Neural cell (in vitro differentiated cells): ENCODE data around the gene ZDHHC14. TPM values are rescaled to one million over a fixed set of nuclear protein-coding genes. Genes with fewer than 3 reads are reported as not detected.

ENCODE experiments used
- H2AFZ ChIP-seq: fragments of 200-600, 300-800 bp; sonication (generic), shearing (Covaris generic); 2 replicates; pipeline ENCODE4 v1.6.0; 2014; ENCODE audit warnings: low read depth, mild to moderate bottlenecking, antibody characterized with exemption, low read length, moderate library complexity
- H3F3A ChIP-seq: fragments of 200-600 bp; shearing (Covaris generic); 2 replicates; pipeline ENCODE4 v1.6.1; 2016; ENCODE audit warnings: mild to moderate bottlenecking, moderate library complexity, mixed read lengths, antibody characterized with exemption, low read length; ENCODE audit not compliant: insufficient read depth, poor library complexity, severe bottlenecking
- H3K27ac ChIP-seq: fragments of 200-600, 300-800 bp; sonication (generic), shearing (Covaris generic); 2 replicates; pipeline ENCODE4 v1.5.1; 2014; ENCODE audit warnings: mild to moderate bottlenecking, low read length, moderate library complexity
- H3K27me3 ChIP-seq: fragments of 300-800, 200-600 bp; sonication (generic), shearing (Covaris generic); 2 replicates; pipeline ENCODE4 v1.6.0; 2014; ENCODE audit warnings: mild to moderate bottlenecking, low read depth, low read length, moderate library complexity; ENCODE audit not compliant: insufficient read depth
- H3K36me3 ChIP-seq: fragments of 300-800, 200-600 bp; sonication (generic), shearing (Covaris generic); 2 replicates; pipeline ENCODE4 v1.5.1; 2014; ENCODE audit warnings: mild to moderate bottlenecking, antibody characterized with exemption, low read length, moderate library complexity; ENCODE audit not compliant: insufficient read depth
- H3K4me2 ChIP-seq: fragments of 300-800, 200-600 bp; sonication (generic), shearing (Covaris generic); 2 replicates; pipeline ENCODE4 v1.6.0; 2014; ENCODE audit warnings: mild to moderate bottlenecking, low read length
- H3K4me3 ChIP-seq: fragments of 300-800, 200-600 bp; sonication (generic), shearing (Covaris generic); 2 replicates; pipeline ENCODE4 v1.5.1; 2014; ENCODE audit warnings: mild to moderate bottlenecking, low read length, moderate library complexity
- H3K79me2 ChIP-seq: fragments of 200-600 bp; shearing (Covaris generic); replicated peaks from 2 replicates; pipeline ENCODE4 v1.6.0; 2014; ENCODE audit warnings: mild to moderate bottlenecking, low read length, moderate library complexity; ENCODE audit not compliant: insufficient read depth
- H3K9ac ChIP-seq: fragments of 300-800, 200-600 bp; sonication (generic), shearing (Covaris generic); 2 replicates; pipeline ENCODE4 v1.6.1; 2016; ENCODE audit warnings: mild to moderate bottlenecking, low read length, mixed read lengths
- H3K9me2 ChIP-seq: fragments of 200-600 bp; shearing (Covaris generic); 2 replicates; pipeline ENCODE4 v1.6.1; 2016; ENCODE audit warnings: mild to moderate bottlenecking, low read length, mixed read lengths; ENCODE audit not compliant: insufficient read depth
- H3K9me3 ChIP-seq: fragments of 200-600, 300-800 bp; sonication (generic), shearing (Covaris generic); 2 replicates; pipeline ENCODE4 v1.6.1; 2016; ENCODE audit warnings: mild to moderate bottlenecking, mixed run types, low read length, moderate library complexity, mixed read lengths
- H4K20me1 ChIP-seq: fragments of 200-600 bp; shearing (Covaris generic); 2 replicates; pipeline ENCODE4 v1.6.1; 2016; ENCODE audit warnings: mild to moderate bottlenecking, mixed run types; ENCODE audit not compliant: insufficient read depth
- EP300 ChIP-seq: fragments of 450-650 bp; conservative IDR thresholded peaks from 2 replicates; pipeline ENCODE4 v1.6.1; 2014; ENCODE audit warnings: antibody characterized with exemption, mild to moderate bottlenecking, moderate library complexity; ENCODE audit not compliant: poor library complexity, severe bottlenecking
- EZH2 ChIP-seq: fragments of 200-600, 300-800 bp; shearing (Covaris generic), sonication (generic); IDR thresholded peaks from 2 replicates; pipeline ENCODE4 v1.6.1; 2014; ENCODE audit warnings: antibody characterized with exemption, low read length, borderline replicate concordance, mild to moderate bottlenecking; ENCODE audit not compliant: insufficient read depth, poor library complexity, severe bottlenecking
- MXI1 ChIP-seq: fragments of 450-650 bp; conservative IDR thresholded peaks from 2 replicates; pipeline ENCODE4 v1.6.1; 2014; ENCODE audit warnings: antibody characterized with exemption, mild to moderate bottlenecking; ENCODE audit not compliant: poor library complexity, severe bottlenecking
- POLR2AphosphoS5 ChIP-seq: IDR thresholded peaks from 2 replicates; pipeline ENCODE4 v1.6.1; 2012
- RAD21 ChIP-seq: fragments of 450-650 bp; conservative IDR thresholded peaks from 2 replicates; pipeline ENCODE4 v1.6.1; 2014; ENCODE audit warnings: antibody characterized with exemption, mild to moderate bottlenecking, moderate library complexity
- SMC3 ChIP-seq: fragments of 450-650 bp; conservative IDR thresholded peaks from 2 replicates; pipeline ENCODE4 v1.6.1; 2014; ENCODE audit warnings: antibody characterized with exemption, mild to moderate bottlenecking, moderate library complexity; ENCODE audit not compliant: poor library complexity
- TAF1 ChIP-seq: IDR thresholded peaks from 2 replicates; pipeline ENCODE4 v1.6.1; 2012; ENCODE audit warnings: low read depth
- polyA plus RNA-seq: library from polyadenylated mRNA; depleted of rRNA; stranded (reverse); fragments of >200 nt; gene quantifications from 2 replicates; pipeline ENCODE4 v1.2.3, GENCODE V29; 2014
- TF ChIP-seq, protein P1 (sequence below): IDR thresholded peaks from 2 replicates; pipeline ENCODE4 v1.6.1; 2012; ENCODE audit warnings: borderline replicate concordance
- TF ChIP-seq, protein P2 (sequence below): fragments of 450-650 bp; IDR thresholded peaks from 2 replicates; pipeline ENCODE4 v1.5.1; 2014; ENCODE audit warnings: antibody characterized with exemption, mild to moderate bottlenecking, moderate library complexity; ENCODE audit not compliant: poor library complexity, severe bottlenecking

ZDHHC14 gene
- polyA plus RNA-seq, 1 donor from 2014 or later: 4.1 TPM

DNA sequence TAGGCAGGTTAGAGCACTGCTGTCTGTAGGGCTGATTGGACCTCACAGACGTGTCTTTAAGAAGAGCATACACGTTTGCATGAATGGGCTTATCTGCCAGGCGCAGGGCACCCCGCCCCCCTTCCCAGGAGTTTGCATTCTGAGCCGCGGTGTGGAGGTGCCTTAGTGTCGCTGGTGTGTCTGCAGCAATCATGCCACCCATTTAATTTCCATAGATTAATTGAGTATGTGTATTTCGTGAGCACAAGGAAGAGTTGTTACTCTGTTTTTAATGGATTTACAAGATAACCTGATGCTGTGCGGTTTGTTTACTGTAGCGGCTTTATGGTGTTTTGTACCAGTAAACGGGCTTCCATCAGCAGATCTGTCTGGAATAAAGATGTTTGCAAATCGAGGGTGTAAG, 107.7 kb downstream of the ZDHHC14 start:
- H3K36me3 ChIP-seq: no peaks in the 10 kb centered on the region
- no peak for TF ChIP-seq RAD21
- TF ChIP-seq MXI1: no peak
- no peak for TF ChIP-seq SMC3
- TF ChIP-seq POLR2AphosphoS5: no peak
- TF ChIP-seq, protein P1, sequence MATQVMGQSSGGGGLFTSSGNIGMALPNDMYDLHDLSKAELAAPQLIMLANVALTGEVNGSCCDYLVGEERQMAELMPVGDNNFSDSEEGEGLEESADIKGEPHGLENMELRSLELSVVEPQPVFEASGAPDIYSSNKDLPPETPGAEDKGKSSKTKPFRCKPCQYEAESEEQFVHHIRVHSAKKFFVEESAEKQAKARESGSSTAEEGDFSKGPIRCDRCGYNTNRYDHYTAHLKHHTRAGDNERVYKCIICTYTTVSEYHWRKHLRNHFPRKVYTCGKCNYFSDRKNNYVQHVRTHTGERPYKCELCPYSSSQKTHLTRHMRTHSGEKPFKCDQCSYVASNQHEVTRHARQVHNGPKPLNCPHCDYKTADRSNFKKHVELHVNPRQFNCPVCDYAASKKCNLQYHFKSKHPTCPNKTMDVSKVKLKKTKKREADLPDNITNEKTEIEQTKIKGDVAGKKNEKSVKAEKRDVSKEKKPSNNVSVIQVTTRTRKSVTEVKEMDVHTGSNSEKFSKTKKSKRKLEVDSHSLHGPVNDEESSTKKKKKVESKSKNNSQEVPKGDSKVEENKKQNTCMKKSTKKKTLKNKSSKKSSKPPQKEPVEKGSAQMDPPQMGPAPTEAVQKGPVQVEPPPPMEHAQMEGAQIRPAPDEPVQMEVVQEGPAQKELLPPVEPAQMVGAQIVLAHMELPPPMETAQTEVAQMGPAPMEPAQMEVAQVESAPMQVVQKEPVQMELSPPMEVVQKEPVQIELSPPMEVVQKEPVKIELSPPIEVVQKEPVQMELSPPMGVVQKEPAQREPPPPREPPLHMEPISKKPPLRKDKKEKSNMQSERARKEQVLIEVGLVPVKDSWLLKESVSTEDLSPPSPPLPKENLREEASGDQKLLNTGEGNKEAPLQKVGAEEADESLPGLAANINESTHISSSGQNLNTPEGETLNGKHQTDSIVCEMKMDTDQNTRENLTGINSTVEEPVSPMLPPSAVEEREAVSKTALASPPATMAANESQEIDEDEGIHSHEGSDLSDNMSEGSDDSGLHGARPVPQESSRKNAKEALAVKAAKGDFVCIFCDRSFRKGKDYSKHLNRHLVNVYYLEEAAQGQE: no peak
- no peak for TF ChIP-seq TAF1
- TF ChIP-seq EP300: no peak
- TF ChIP-seq EZH2: no peak
- TF ChIP-seq, protein P2, sequence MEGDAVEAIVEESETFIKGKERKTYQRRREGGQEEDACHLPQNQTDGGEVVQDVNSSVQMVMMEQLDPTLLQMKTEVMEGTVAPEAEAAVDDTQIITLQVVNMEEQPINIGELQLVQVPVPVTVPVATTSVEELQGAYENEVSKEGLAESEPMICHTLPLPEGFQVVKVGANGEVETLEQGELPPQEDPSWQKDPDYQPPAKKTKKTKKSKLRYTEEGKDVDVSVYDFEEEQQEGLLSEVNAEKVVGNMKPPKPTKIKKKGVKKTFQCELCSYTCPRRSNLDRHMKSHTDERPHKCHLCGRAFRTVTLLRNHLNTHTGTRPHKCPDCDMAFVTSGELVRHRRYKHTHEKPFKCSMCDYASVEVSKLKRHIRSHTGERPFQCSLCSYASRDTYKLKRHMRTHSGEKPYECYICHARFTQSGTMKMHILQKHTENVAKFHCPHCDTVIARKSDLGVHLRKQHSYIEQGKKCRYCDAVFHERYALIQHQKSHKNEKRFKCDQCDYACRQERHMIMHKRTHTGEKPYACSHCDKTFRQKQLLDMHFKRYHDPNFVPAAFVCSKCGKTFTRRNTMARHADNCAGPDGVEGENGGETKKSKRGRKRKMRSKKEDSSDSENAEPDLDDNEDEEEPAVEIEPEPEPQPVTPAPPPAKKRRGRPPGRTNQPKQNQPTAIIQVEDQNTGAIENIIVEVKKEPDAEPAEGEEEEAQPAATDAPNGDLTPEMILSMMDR: no peak
- H3K9me2 ChIP-seq: no peaks in the 10 kb centered on the region
- H3K27me3 ChIP-seq: no peaks in the 10 kb centered on the region
- no peak overlapping the region for H3K4me2 ChIP-seq
- no peaks in the 10 kb centered on the region for H3K79me2 ChIP-seq
- H3K4me3 ChIP-seq: no peak overlapping the region
- H3K27ac ChIP-seq: no peak overlapping the region
- no peaks in the 10 kb centered on the region for H4K20me1 ChIP-seq
- H3F3A ChIP-seq: no peaks in the 10 kb centered on the region
- H2AFZ ChIP-seq: no peak overlapping the region
- H3K9me3 ChIP-seq: no peaks in the 10 kb centered on the region
- no peak overlapping the region for H3K9ac ChIP-seq

DNA sequence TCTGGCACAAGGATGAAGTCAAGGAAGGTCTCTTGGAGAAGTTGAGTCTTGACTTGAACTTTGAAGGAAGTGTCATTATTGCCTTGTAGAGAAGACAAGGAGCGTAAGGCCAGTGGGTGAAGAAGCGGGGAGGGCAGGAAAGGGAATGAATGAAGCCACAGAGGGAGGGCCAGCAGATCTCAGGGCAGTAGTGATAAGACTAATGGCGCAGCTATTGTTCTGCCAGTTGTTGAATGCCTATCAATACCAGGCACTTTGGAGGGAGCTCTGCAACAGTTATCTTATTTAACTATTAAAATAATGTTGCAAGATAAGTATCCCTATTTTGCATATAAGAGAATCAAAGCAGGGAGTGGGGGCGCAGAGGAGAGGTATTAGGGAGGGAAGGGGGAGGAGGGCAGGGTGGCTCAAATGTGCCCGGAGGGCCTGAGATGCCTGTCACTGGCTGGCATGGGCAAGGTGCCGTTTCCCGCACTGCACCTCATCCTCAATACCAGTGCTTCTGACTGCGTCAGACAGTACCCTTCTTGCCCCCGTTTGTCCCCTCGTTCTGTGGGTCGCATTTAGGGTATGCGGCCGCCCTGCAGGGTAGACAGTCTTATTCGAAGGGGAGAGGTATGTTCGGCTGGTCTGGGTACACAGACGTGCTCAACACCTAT, 109.8 kb downstream of the ZDHHC14 start:
- Histone ChIP-seq H3K36me3 (no peaks in the 10 kb centered on the region), H3K9ac (no peak overlapping the region), H3K4me2 (no peak overlapping the region), H2AFZ (no peak overlapping the region), H3K9me3 (no peaks in the 10 kb centered on the region), H3K27ac (no peak overlapping the region), H3K4me3 (no peak overlapping the region), H3K79me2 (no peaks in the 10 kb centered on the region), H3K9me2 (no peaks in the 10 kb centered on the region), H3K27me3 (no peaks in the 10 kb centered on the region), H4K20me1 (no peaks in the 10 kb centered on the region), H3F3A (no peaks in the 10 kb centered on the region)
- TF ChIP-seq, protein P1: no peak
- TF ChIP-seq EP300: no peak
- no peak for TF ChIP-seq EZH2
- no peak for TF ChIP-seq POLR2AphosphoS5
- TF ChIP-seq SMC3: no peak
- no peak for TF ChIP-seq MXI1
- no peak for TF ChIP-seq TAF1
- no peak for TF ChIP-seq RAD21
